Mucosa of descending colon (tissue), 3 donors: ENCODE results near the gene KIF21B. TPM values are rescaled to one million over a fixed set of nuclear protein-coding genes. Genes with fewer than 3 reads are reported as not detected.

ENCODE experiments used
- ATAC-seq: fragments of 200-7000 bp; cut with Tn5 transposase; one replicate; pipeline ENCODE4 v1.9.1; 2020; ENCODE audit warnings: mild to moderate bottlenecking, moderate library complexity
- DNase-seq, 3 donors: peaks; one replicate each; pipeline ENCODE4 v3.0.0-alpha.2; 2020
- H3K36me3 ChIP-seq: fragments of 200-600 bp; one replicate; pipeline ENCODE4 v1.8.0; 2021; ENCODE audit warnings: low read depth, mild to moderate bottlenecking
- H3K4me1 ChIP-seq: fragments of 200-600 bp; one replicate; pipeline ENCODE4 v1.8.0; 2021; ENCODE audit warnings: low read depth, mild to moderate bottlenecking
- H3K4me3 ChIP-seq: fragments of 200-600 bp; one replicate; pipeline ENCODE4 v1.8.0; 2021; ENCODE audit warnings: mild to moderate bottlenecking
- H3K9me3 ChIP-seq: fragments of 200-600 bp; one replicate; pipeline ENCODE4 v1.8.0; 2021; ENCODE audit warnings: mild to moderate bottlenecking
- intact Hi-C, 2 donors: fragments of 100-400 bp; cut with DNase I in 1 of 2; cut with micrococcal nuclease in 1 of 2; formaldehyde crosslinking; loops; one replicate each; pipeline versions ENCODE4 v1.11.0 to v1.11.1; 2022; cut with DNase I, micrococcal nuclease
- total RNA-seq, 3 donors: library from RNA; stranded (reverse); fragmentation: NEBNext Ultra II Directional in 2 of 3; extraction: Animal tissue kit (Norgen Biotek cat#: 25700) in 2 of 3; gene quantifications; one replicate each; pipeline versions ENCODE4 v1.2.1 to v1.2.4, GENCODE V29; 2021 to 2023
- TF ChIP-seq, protein P1 (sequence below): fragments of 200-600 bp; IDR thresholded peaks from one replicate; pipeline ENCODE4 v1.8.0; 2022; ENCODE audit warnings: antibody characterized with exemption, mild to moderate bottlenecking
- donor health status: DM: no; HTN: no; CAD: no; lungs with moderate emphysema.
- donor health status: DM: no; HTN: no; CAD: no.
- donor health status: DM: no; HTN: yes; CAD: no.

The KIF21B gene
- total RNA-seq, 3 donors from 2014 or later, result 3.2 to 10.5 (median 4.0) TPM

DNA sequence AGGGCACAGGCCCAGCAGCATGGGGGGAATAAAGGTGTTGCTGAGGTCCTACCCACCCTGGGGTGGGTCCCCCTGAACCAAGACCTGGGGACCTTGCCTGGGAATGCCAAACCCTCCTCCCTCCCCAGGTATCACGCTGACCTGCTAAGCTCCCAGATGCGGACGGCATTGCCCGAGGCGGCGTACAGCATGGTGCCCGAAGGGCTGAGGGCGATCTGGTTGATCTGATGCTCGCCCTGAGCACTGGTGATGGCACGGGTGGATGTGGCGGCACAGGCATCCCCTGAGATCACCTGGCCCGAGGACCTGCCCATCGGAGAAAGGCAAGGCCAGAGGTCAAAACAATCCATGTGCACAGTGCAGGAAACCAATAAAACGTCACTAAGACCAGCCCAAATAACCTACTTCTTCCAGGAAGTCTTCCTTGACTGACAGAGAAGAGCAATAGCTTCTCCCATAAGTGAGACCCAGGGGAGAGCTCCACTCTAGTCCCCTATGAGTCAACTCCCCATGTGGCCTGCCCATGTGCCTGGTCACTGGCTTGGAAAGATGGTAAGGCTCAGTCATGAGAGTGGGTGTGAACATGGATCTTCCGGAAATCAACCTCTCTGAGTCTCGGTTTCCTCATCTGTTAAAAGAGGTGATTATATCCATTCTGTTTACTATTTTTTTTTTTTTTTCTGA, 46.3 kb downstream of the KIF21B start:
- DNase-seq, result peak in 1 of 3 donors; percentile 50
- no peaks in the 10 kb centered on the region for H3K9me3 ChIP-seq
- H3K4me3 ChIP-seq, result no peak overlapping the region
- ATAC-seq, result no peak
- H3K36me3 ChIP-seq, result no peaks in the 10 kb centered on the region
- TF ChIP-seq, protein P1, sequence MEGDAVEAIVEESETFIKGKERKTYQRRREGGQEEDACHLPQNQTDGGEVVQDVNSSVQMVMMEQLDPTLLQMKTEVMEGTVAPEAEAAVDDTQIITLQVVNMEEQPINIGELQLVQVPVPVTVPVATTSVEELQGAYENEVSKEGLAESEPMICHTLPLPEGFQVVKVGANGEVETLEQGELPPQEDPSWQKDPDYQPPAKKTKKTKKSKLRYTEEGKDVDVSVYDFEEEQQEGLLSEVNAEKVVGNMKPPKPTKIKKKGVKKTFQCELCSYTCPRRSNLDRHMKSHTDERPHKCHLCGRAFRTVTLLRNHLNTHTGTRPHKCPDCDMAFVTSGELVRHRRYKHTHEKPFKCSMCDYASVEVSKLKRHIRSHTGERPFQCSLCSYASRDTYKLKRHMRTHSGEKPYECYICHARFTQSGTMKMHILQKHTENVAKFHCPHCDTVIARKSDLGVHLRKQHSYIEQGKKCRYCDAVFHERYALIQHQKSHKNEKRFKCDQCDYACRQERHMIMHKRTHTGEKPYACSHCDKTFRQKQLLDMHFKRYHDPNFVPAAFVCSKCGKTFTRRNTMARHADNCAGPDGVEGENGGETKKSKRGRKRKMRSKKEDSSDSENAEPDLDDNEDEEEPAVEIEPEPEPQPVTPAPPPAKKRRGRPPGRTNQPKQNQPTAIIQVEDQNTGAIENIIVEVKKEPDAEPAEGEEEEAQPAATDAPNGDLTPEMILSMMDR, result no peak
- no peaks in the 10 kb centered on the region for H3K4me1 ChIP-seq
- intact Hi-C loops, result no loop called here

GRCh38 chr1:200976634-200977033, 46.9 kb downstream of the KIF21B start:
- no peaks in the 10 kb centered on the region for H3K9me3 ChIP-seq
- ATAC-seq, result no peak
- intact Hi-C loops, result no loop called here
- H3K36me3 ChIP-seq, result no peaks in the 10 kb centered on the region
- no peak overlapping the region for H3K4me3 ChIP-seq
- TF ChIP-seq, protein P1, result no peak
- H3K4me1 ChIP-seq, result no peaks in the 10 kb centered on the region
- DNase-seq, result peak in 1 of 3 donors; percentile 31

- intact Hi-C loops, result no loop called here
- peak in 1 of 3 donors; percentile 35 for DNase-seq
- H3K4me3 ChIP-seq, result no peak overlapping the region
- H3K4me1 ChIP-seq, result no peaks in the 10 kb centered on the region
- no peak for ATAC-seq
- no peaks in the 10 kb centered on the region for H3K9me3 ChIP-seq
- TF ChIP-seq, protein P1, result no peak
- no peaks in the 10 kb centered on the region for H3K36me3 ChIP-seq
These were observed 48.1 kb downstream of the KIF21B start for GRCh38 chr1:200975458-200975857.

DNA sequence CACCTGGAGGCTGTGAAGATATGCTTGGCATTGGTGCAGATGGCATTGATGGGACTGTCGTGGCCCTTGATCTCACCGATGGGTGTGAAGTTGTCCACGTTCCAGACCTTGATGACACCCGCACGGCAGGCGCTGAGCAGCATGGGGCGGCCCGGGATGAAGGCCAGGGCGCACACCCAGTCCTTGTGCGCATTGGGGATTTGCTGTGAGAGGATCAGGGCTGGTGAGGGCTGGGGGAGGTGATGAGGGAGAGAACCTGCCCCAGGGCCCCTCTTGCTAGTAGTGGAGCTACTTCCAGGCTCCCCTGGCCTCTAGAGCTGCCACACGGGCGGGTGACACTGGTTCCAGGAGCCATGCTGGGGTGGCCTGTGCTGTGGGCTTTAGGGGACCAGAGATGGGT, 48.8 kb downstream of the KIF21B start:
- Histone ChIP-seq H3K4me1 (no peaks in the 10 kb centered on the region), H3K36me3 (no peaks in the 10 kb centered on the region), H3K4me3 (no peak overlapping the region), H3K9me3 (no peaks in the 10 kb centered on the region)
- TF ChIP-seq, protein P1, result no peak
- peak in 2 of 3 donors; percentile 48 to 51 for DNase-seq
- intact Hi-C loops, result loop anchor here (5.0 kb wide), 2 partner anchors 68 to 138 kb away; partner anchors contain the start of gene CACNA1S (in 1 of the 2)
- ATAC-seq, result peak; percentile 39

DNA sequence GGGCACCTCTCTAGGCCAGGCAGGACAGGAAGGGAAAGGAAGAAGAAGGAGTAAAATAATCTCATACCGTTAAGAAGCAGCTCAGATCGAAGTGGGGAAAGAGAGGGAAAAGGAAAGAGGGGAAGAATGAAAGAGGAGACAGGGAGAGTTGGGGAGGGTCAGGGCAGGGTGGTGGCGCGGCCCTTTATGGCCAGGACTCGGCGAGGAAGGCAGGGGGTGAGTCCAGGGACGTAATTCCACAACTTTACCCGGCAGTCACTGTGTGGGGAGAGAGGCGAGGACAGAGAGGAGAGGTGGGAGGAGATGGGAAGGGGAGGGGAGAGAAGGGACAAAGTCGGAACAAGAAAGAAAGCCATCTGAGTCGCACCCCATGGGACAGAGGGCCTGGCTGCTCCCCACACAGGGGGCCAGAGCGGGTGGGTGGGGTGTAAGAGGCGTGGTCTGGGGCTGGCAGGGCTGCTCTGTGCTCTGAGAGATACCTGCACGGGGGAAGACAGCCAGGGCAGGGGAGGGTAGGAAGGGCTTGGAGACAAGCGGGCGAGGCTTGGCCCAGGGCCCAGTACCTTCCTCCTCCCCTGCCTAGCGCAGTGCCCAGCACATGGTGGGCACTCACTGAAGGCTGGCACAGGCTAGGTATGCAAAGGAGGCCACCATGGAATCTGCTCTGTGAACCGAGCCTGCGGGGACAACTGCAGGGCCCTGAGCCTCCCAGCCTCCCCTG, 49.4 kb downstream of the KIF21B start:
- no peaks in the 10 kb centered on the region for H3K4me1 ChIP-seq
- TF ChIP-seq, protein P1, result no peak
- DNase-seq (peak; percentile 66 to 68 (median 66)), ATAC-seq (peak; percentile 64)
- H3K9me3 ChIP-seq, result no peaks in the 10 kb centered on the region
- no peak overlapping the region for H3K4me3 ChIP-seq
- intact Hi-C loops, result loop anchor here (5.0 kb wide), 2 partner anchors 68 to 138 kb away; partner anchors contain the start of gene CACNA1S (in 1 of the 2)
- H3K36me3 ChIP-seq, result no peaks in the 10 kb centered on the region
